NCI-H345 (cell line): Measurements from ENCODE around the gene CYP26C1.

Source experiments
- DNase-seq: peaks from one replicate; lab custom pipeline; 2025; lab: John Stamatoyannopoulos, UW

The CYP26C1 gene

GRCh38 chr10:93064874-93065660 is 4.5 kb downstream of the CYP26C1 start:
- DNase-seq = peak; percentile 14

- no peak for DNase-seq
Measured at GRCh38 chr10:93065675-93066543, 5.3 kb downstream of the CYP26C1 start.

- DNase-seq = no peak
Measured at GRCh38 chr10:93066544-93066913, 5.9 kb downstream of the CYP26C1 start.

GRCh38 chr10:93067443-93068365 is 7.1 kb downstream of the CYP26C1 start:
- DNase-seq = no peak

GRCh38 chr10:93068411-93069244 is 8.0 kb downstream of the CYP26C1 start:
- peak; percentile 32 for DNase-seq

GRCh38 chr10:93069245-93069561 is 8.6 kb downstream of the CYP26C1 start:
- no peak for DNase-seq

GRCh38 chr10:93070378-93071176 is 10.0 kb downstream of the CYP26C1 start:
- no peak for DNase-seq

GRCh38 chr10:93071177-93071472 is 10.5 kb downstream of the CYP26C1 start:
- no peak for DNase-seq

GRCh38 chr10:93071674-93072224 is 11.2 kb downstream of the CYP26C1 start:
- DNase-seq = no peak

- DNase-seq = peak; percentile 34
Measured at GRCh38 chr10:93072225-93072712, 11.7 kb downstream of the CYP26C1 start.

GRCh38 chr10:93072713-93073538 is 12.3 kb downstream of the CYP26C1 start:
- no peak for DNase-seq

GRCh38 chr10:93073539-93074146 is 13.0 kb downstream of the CYP26C1 start, which contains the start of gene CYP26A1:
Gene CYP26A1 (plus strand): TSS chr10:93073893. CDS start chr10:93073935, 42 bp downstream.
- no peak for DNase-seq

- no peak for DNase-seq
Measured at GRCh38 chr10:93074147-93074596, 13.6 kb downstream of the CYP26C1 start.

- no peak for DNase-seq
Measured at GRCh38 chr10:93074597-93075368, 14.2 kb downstream of the CYP26C1 start.

- DNase-seq = no peak
Measured at GRCh38 chr10:93075369-93076221, 15.0 kb downstream of the CYP26C1 start.

GRCh38 chr10:93076871-93077270 is 16.3 kb downstream of the CYP26C1 start:
- DNase-seq = no peak

GRCh38 chr10:93077860-93078337 is 17.3 kb downstream of the CYP26C1 start:
- no peak for DNase-seq
